ENCODE results near the gene MLH3.

Gene MLH3

GRCh38 chr14:74977164-74977900 lies 73.9 kb downstream of the MLH3 start:
- no peak for TF ChIP-seq TAF1 (IDR thresholded peaks at IDR 0.05; ENCODE audit: borderline replicate concordance, insufficient read depth, low read length)
- TF ChIP-seq SIN3A (IDR thresholded peaks at IDR 0.05; ENCODE audit: borderline replicate concordance, insufficient read depth, low read length), result no peak
- TF ChIP-seq POLR2AphosphoS5 (IDR thresholded peaks at IDR 0.05; ENCODE audit: low read depth, low read length), result no peak
- no peak for TF ChIP-seq REST (IDR thresholded peaks at IDR 0.05; ENCODE audit: insufficient read depth in 1 of 2, low read depth in 2 of 2, low read length in 2 of 2)
- no peak for TF ChIP-seq FOXP2 (optimal IDR thresholded peaks at IDR 0.05; ENCODE audit: borderline replicate concordance, extremely low read depth, extremely low read length, insufficient read depth)

GRCh38 chr14:74976264-74977113 lies 74.8 kb downstream of the MLH3 start:
- no peak for TF ChIP-seq POLR2AphosphoS5 (IDR thresholded peaks at IDR 0.05; ENCODE audit: low read depth, low read length)
- TF ChIP-seq FOXP2 (optimal IDR thresholded peaks at IDR 0.05; ENCODE audit: borderline replicate concordance, extremely low read depth, extremely low read length, insufficient read depth), result no peak
- no peak for TF ChIP-seq SIN3A (IDR thresholded peaks at IDR 0.05; ENCODE audit: borderline replicate concordance, insufficient read depth, low read length)
- no peak for TF ChIP-seq REST (IDR thresholded peaks at IDR 0.05; ENCODE audit: insufficient read depth in 1 of 2, low read depth in 2 of 2, low read length in 2 of 2)

DNA sequence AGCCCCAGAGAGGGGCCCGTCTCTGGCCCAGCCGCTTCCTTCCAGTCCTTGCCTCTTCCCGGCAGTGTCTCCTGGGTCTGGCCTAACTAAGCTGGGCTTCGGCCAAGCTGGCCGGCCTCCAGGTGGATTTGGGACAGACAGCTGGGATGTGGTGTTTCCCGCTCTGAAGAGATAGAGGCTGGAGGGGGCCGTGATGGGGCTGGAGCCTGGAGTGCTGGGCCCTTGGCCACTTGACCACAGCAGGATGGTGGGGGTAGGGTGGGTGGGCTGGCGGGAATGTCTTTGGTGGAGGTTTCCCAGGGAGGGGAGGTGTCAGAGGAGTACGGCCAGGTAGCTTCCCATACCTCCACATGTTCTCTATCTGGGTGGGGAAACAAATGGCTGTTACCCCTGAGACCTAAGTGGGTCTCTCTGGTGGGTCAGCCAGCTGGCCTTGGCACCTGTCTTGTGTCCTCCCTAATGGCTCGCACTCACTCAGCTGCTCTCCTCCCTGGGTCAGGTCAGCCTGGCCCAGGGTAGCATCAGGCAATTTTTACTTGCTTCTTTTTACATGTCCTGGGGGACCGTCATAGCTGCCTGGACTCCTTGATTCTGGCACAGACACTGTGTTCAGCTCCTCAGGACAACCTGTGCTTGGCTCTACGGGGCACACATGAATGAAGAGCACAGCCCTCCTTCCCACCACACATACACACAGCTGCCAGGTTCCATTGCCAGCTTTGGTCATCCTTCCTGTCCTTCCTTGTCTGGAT lies 76.0 kb downstream of the MLH3 start:
- TF ChIP-seq POLR2AphosphoS5 (IDR thresholded peaks at IDR 0.05; ENCODE audit: low read depth, low read length) (no peak), TAF1 (IDR thresholded peaks at IDR 0.05; ENCODE audit: borderline replicate concordance, insufficient read depth, low read length) (no peak), FOXP2 (optimal IDR thresholded peaks at IDR 0.05; ENCODE audit: borderline replicate concordance, extremely low read depth, extremely low read length, insufficient read depth) (no peak), SIN3A (IDR thresholded peaks at IDR 0.05; ENCODE audit: borderline replicate concordance, insufficient read depth, low read length) (no peak), REST (IDR thresholded peaks at IDR 0.05; ENCODE audit: insufficient read depth in 1 of 2, low read depth in 2 of 2, low read length in 2 of 2) (no peak)

GRCh38 chr14:74974364-74975058 lies 76.8 kb downstream of the MLH3 start:
- TF ChIP-seq SIN3A (IDR thresholded peaks at IDR 0.05; ENCODE audit: borderline replicate concordance, insufficient read depth, low read length) (no peak), TAF1 (IDR thresholded peaks at IDR 0.05; ENCODE audit: borderline replicate concordance, insufficient read depth, low read length) (no peak), POLR2AphosphoS5 (IDR thresholded peaks at IDR 0.05; ENCODE audit: low read depth, low read length) (no peak), FOXP2 (optimal IDR thresholded peaks at IDR 0.05; ENCODE audit: borderline replicate concordance, extremely low read depth, extremely low read length, insufficient read depth) (no peak), REST (IDR thresholded peaks at IDR 0.05; ENCODE audit: insufficient read depth in 1 of 2, low read depth in 2 of 2, low read length in 2 of 2) (no peak)
